ENCODE results near the gene DOK3.

GRCh38 chr5:177553671-177554429 lies 44.2 kb upstream of the DOK3 start:
- TF ChIP-seq RFX5 (IDR thresholded peaks at IDR 0.05; ENCODE audit: low read depth, low read length) (no peak), CTCF (IDR thresholded peaks at IDR 0.05 in 2 of 3, conservative IDR thresholded peaks at IDR 0.05 in 1 of 3; ENCODE audit: control insufficient read depth in 2 of 3, extremely low read depth in 1 of 3, insufficient read depth in 1 of 3, low read depth in 3 of 3, low read length in 3 of 3) (no peak), SPI1 (IDR thresholded peaks at IDR 0.05; ENCODE audit: borderline replicate concordance, insufficient read depth, low read depth, low read length) (no peak)

Data from GM12878 (cell line).